Upper lobe of left lung (tissue), 4 donors: Measurements from ENCODE around the gene CEP131.

Source experiments
- CTCF ChIP-seq, 6 experiments: fragments of 450-650 bp in 4 of 6; fragments of 200-600 bp in 2 of 6; sonication (generic) in 2 of 6; IDR thresholded peaks; one replicate each; pipeline ENCODE4 v1.5.1; 2016 to 2019; ENCODE audit warnings: antibody characterized with exemption in 6 of 6
- EP300 ChIP-seq, 4 donors: sonication (generic); formaldehyde crosslinking; IDR thresholded peaks; one replicate each; pipeline ENCODE4 v1.5.1; 2017; ENCODE audit warnings: antibody characterized with exemption in 4 of 4, control low read depth in 2 of 4
- POLR2A ChIP-seq, 4 donors: fragments of 450-650 bp; IDR thresholded peaks; one replicate each; pipeline ENCODE4 v1.5.1; 2016 to 2017; ENCODE audit warnings: antibody characterized with exemption in 4 of 4, mild to moderate bottlenecking in 2 of 4
- POLR2AphosphoS5 ChIP-seq, 2 donors: sonication (generic); formaldehyde crosslinking; IDR thresholded peaks; one replicate each; pipeline ENCODE4 v1.5.1; 2017; ENCODE audit warnings: antibody characterized with exemption in 2 of 2

DNA sequence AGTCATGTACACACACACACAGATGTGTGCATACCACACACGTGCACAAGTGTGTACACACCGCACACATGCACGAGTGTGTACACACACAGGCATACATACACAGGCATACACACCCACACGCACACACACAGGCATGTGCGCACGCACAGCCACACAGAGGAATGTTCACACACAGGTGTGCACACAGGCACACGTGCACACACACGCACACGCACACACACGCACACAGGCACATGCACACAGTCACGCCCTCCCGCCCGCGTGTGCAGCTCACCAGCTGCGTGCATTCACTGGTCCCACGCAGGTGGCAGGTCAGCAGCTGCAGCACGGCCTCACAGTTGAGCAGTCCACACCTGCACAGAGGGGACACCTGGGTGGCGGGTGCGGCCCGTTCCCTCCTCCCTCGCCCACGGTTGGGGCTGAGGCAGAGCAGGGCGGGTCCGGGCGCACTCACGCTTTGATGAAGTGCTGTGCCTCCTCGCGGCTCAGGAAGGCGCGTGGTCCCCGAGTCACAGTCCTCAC, 8.4 kb upstream of the CEP131 start:
- TF ChIP-seq CTCF (IDR thresholded peaks at IDR 0.05) (no peak), EP300 (IDR thresholded peaks at IDR 0.05) (no peak), POLR2A (IDR thresholded peaks at IDR 0.05) (no peak), POLR2AphosphoS5 (IDR thresholded peaks at IDR 0.05) (no peak)
